ENCODE measurements around the gene DNHD1.

DNHD1 gene

DNA sequence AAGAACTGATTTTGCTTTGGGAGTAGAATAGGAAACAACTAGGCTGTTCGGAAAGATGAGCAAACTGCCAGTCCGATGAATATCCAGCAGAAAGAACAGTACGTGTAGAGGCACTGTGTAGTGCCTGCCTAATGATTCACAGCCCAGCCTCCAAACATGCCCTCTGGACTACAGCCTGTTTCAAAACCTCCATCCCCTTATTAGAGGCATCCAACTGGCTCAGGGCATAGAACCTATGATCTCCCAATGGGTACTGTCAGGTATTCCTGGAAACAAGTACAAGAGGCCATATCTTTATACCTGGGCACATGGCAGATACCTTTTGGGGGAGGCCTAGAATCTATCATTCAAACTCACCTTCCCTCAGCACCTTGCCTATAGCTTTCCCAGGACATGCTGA, 101.5 kb downstream of the DNHD1 start:
- no peak overlapping the region for H3K4me3 ChIP-seq (replicated peaks in 1 of 2; ENCODE audit: low read depth in 2 of 2, low read length in 2 of 2)
- DNase-seq (ENCODE audit: low read depth in 2 of 2) = no peak
- TF ChIP-seq, protein P1, sequence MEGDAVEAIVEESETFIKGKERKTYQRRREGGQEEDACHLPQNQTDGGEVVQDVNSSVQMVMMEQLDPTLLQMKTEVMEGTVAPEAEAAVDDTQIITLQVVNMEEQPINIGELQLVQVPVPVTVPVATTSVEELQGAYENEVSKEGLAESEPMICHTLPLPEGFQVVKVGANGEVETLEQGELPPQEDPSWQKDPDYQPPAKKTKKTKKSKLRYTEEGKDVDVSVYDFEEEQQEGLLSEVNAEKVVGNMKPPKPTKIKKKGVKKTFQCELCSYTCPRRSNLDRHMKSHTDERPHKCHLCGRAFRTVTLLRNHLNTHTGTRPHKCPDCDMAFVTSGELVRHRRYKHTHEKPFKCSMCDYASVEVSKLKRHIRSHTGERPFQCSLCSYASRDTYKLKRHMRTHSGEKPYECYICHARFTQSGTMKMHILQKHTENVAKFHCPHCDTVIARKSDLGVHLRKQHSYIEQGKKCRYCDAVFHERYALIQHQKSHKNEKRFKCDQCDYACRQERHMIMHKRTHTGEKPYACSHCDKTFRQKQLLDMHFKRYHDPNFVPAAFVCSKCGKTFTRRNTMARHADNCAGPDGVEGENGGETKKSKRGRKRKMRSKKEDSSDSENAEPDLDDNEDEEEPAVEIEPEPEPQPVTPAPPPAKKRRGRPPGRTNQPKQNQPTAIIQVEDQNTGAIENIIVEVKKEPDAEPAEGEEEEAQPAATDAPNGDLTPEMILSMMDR (IDR thresholded peaks at IDR 0.05; ENCODE audit: low read depth, low read length) = no peak

DNA sequence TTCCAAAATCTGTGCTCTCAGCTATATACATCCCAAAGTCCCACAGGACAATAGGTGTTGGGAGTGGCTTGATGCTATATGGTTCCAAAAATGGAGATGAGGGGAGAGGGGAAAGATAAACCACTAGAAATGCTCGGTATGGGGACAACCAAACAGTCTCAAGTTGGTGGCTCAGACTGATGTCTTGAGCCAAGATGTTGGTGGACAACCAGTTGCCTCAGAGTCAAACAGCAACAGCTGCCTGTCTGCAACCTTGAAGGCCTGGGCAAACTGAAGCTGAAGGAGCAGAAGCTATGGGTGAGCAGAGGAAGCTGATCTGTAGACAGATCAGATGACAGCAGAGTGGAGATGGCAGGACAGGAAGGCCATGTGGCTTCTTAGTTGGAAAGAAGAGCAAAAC, 102.4 kb downstream of the DNHD1 start:
- H3K4me3 ChIP-seq (replicated peaks in 1 of 2; ENCODE audit: low read depth in 2 of 2, low read length in 2 of 2) = no peak overlapping the region
- no peak for DNase-seq (ENCODE audit: low read depth in 2 of 2)
- TF ChIP-seq, protein P1 (IDR thresholded peaks at IDR 0.05; ENCODE audit: low read depth, low read length) = no peak

DNA sequence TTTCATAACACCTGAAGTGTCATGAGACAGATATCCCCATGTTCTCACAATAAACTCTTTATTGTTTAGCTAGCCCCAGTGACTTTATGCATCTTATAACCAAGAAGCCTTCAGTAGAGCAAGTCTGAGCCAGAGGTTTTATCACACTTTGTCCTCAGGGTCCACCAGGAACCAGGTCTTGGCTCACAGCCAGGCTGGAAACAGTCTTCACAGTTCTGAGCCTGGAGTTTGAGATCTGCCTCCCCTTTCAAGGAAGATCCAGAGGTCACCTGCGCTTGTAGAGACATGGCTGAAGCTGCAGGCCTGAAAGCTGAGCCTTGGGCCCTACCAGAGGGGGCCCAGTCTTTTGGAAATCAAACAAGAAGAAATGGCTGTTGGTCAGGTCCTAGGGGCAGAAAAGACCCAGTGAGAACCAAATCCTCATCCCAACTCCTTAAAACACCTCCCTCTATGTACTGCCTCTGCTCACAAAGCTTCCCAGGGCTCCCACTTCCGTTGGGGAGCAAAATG, 102.9 kb downstream of the DNHD1 start:
- TF ChIP-seq, protein P1 (IDR thresholded peaks at IDR 0.05; ENCODE audit: low read depth, low read length) = no peak
- no peak overlapping the region for H3K4me3 ChIP-seq (replicated peaks in 1 of 2; ENCODE audit: low read depth in 2 of 2, low read length in 2 of 2)
- no peak for DNase-seq (ENCODE audit: low read depth in 2 of 2)

DNA sequence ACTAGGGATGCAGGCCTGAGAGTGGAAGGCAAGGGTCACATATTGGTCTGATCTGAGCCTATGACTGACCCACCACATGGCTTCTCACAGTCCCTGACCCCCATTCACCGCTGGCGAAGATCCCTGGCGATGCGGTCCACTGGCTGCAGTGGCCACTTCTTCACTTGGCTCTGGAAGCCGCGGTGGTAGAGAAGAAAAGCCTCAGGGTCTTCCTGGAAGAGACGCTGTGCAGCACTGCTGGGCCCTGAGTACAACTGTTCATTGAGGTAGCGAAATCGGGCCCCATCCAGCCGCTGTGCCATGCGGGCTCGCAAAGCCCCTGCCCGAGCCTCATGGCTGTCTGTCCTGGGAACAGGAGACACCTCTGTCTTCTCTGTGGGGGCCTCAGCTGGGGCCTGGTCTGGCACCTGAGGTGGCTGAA, 104.0 kb downstream of the DNHD1 start:
- no peak for DNase-seq (ENCODE audit: low read depth in 2 of 2)
- H3K4me3 ChIP-seq (replicated peaks in 1 of 2; ENCODE audit: low read depth in 2 of 2, low read length in 2 of 2) = no peak overlapping the region
- TF ChIP-seq, protein P1 (IDR thresholded peaks at IDR 0.05; ENCODE audit: low read depth, low read length) = no peak

DNA sequence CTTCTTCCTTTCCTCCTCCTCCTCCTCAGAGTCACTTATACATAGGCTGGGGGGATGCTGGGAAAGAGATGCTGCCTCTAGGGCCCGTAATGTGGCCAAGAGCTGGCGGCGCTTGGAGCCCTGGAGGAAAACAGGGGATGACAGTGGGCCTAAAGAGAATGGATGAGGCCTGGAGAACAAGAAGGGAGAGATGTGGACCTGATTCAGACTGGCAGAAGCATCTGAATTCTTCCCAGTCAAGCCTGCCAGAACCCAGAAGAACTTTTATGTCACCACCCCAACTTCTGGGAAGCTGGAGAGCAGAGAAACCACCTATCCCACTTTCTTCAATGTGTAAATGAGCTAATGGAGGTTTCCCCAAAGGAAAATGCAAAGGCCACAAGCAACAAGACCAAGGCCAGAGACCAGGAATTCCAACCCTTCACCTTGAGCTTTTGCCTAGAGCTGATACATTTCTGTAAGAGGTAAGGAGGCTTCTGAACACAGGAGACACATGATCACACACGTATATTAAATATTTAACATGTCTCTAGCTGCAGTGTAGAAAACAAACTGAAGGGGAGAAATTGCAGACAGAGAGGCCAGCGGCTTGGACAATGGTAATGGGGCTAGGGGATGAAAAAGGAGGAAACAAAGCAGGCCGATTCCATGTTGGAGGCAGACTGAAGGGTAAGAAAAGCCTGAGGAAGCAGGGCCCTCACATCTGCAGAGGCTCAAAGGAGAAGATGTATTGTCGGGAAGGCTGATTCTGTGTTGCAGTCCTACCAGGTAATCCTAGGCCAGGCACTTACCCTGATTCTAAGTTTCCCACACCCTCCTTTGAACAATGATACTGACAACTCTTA, 105.2 kb downstream of the DNHD1 start:
- no peak for DNase-seq (ENCODE audit: low read depth in 2 of 2)
- peak overlapping the region; percentile 88 to 97 for H3K4me3 ChIP-seq (replicated peaks in 1 of 2; ENCODE audit: low read depth in 2 of 2, low read length in 2 of 2)
- TF ChIP-seq, protein P1 (IDR thresholded peaks at IDR 0.05; ENCODE audit: low read depth, low read length) = no peak

DNA sequence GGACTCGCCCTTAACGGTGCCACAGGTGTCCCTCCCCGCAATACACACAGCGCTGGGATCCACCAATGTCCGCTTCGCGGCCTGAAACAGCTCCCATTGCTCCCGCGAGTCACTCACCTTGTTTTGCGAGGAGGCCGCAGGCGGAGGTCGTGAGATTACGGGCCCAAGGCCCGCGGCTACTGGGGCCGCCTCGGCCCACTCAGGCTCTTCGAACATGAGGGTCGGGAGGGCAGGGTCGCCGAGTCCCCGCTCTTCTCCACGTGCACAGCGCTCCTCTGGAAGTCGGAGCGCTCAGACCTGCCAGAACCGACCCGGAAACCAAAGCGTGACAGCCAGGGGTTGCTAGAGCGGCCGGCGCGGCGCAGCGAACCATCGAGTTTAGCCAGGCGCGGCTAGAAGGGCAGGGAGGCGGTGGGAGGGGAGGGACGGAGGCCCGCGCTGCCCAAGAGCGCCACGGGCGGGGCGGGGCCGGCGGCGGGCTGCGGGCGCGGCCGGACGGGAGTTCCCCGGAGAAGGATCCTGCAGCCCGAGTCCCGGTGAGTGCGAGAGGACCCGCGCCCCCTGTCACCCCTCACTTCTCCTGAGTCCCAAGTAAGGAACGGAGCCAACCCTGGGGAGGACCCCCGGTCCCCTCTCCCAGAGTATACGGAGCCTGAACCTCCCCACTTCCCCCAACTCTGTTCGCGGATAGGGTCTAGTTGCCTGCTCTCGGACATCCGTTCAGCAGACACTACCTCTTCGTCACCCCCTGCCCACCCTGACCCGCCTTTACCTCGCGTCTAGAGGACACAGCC, 106.4 kb downstream of the DNHD1 start, which contains the start of the genes ILK and RRP8:
Gene ILK, plus strand, starts transcription at position 488 of the 794 bp plus-strand sequence. CDS start 498 bp downstream, outside the sequence.
Gene RRP8, minus strand, starts transcription at position 330 of the 794 bp plus-strand sequence. Its CDS starts 114 bp downstream, at position 216.
- TF ChIP-seq, protein P1 (IDR thresholded peaks at IDR 0.05; ENCODE audit: low read depth, low read length) = peak; percentile 18
- DNase-seq (ENCODE audit: low read depth in 2 of 2) = peak; percentile 90 to 93
- H3K4me3 ChIP-seq (replicated peaks in 1 of 2; ENCODE audit: low read depth in 2 of 2, low read length in 2 of 2) = peak within 1 kb of the TSS; percentile 88 to 97

All from cardiac fibroblast (primary cell).